DMS153 treated with DMSO at 0.1 percent for 48 hours (cell line): Measurements from ENCODE around the gene ELP4.

Experiments
- DNase-seq: peaks from one replicate; lab custom pipeline; 2025; ENCODE audit not compliant: unreplicated experiment; lab: John Stamatoyannopoulos, UW

ELP4 gene

DNA sequence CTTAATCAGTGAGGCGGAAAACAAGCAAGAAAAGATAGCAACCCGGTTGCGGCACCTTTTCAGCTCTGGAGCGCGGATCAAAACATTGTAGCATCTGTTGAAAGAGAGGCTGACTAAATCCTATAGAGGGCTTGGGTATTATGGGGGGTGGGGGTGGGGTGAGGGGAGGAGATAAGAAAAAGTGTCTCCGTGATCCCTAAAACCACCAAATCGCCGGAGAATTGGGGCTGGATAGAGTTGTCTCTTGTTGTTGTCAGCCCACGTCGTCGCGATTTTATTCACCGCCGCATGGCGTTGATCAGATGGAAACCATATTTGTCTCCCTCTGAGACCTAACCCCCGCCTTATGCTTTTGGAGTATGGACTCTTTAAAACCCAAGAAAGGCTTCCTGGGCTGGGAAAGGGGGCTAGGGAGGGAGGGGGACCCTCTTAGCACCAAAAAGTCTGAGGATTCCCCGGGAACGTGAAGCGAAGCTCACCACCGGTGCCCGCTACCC lies 288.5 kb downstream of the ELP4 start:
- DNase-seq = no peak

DNA sequence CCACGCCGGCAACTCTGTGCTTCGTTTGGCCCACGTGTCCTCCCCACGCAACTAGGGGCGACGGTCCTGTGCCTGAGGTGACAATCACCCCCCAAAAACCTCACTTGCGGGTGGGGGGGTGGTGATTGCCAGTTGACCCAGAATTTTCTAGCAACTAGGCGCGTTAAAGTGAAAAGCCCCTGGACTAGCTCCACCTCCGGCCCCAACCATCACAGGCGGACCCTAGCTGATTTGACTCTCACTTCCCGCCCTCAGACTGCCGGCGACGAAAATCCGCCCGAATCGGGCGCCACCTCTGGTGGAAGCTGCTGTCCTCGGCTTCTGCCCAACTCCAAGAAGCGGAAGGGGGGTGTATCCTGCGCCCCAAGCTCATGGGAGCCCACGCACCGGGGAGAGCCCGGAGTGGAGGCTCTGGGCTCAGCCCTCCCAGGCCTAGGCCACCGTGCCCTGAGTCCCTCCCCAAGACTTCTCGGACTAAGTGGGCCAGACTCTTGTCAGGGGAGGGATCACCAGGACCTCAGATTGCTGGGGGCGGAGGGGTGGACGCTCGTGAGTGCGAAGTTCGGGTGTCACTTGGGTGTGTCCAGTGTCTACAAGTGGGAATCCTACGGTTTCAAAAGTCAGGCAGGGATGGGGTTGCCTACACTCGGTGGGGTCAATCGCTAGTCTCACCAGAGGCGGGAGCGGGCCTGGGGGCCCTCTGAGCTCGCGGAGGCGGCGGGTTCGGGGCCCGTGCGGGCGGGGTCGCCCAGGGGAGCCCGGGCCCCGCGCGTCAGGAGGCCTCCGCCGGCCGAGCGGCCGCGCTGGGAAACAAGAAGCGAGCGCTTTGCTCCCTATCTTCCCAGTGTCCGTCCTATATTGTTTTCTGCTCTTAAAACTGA lies 289.2 kb downstream of the ELP4 start:
- DNase-seq = no peak

DNA sequence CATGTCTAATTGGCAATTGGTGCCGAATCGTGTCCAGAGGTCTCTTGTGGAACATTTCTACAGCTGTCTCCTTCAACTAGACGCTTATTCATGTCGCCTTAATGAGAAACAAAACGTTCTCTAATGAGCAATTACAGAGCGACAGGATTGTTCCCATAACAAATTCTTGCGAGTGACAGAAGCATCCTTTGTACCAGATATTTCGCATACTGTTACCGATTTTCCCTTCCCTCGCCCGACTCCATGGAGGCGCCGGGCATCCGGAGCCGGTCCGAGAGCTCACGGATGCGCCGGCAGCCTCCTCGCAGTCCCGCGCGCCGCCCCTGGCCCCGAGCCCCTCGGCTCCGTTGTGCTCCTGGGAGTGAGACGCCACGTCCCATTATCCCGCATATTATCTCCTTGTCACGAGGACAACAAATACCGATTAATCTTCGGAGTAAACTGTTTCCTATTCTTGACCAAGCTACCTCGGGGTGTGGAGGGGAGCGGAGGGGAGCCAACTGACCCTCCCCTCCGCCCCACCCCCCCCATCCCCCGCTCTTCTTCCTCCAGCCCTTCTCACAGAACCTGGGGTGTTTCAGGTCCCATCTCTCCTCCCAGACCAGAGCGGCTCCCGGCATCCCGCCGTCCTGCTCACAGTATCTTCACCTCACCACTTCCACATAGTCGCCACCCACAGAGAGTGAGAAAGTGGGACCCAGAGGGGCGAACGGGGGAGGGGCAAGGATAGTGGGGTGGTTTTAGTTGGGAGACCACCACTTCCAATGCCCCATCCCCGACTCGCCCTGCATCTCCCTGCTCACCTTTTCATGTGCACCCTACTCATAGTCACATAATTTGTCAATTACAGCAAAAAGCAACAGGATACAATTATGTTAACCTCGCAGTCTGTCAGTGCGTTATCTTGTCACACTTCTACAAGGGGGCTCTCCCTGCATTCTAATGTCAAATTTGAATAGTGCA lies 290.1 kb downstream of the ELP4 start:
- DNase-seq = no peak

DNA sequence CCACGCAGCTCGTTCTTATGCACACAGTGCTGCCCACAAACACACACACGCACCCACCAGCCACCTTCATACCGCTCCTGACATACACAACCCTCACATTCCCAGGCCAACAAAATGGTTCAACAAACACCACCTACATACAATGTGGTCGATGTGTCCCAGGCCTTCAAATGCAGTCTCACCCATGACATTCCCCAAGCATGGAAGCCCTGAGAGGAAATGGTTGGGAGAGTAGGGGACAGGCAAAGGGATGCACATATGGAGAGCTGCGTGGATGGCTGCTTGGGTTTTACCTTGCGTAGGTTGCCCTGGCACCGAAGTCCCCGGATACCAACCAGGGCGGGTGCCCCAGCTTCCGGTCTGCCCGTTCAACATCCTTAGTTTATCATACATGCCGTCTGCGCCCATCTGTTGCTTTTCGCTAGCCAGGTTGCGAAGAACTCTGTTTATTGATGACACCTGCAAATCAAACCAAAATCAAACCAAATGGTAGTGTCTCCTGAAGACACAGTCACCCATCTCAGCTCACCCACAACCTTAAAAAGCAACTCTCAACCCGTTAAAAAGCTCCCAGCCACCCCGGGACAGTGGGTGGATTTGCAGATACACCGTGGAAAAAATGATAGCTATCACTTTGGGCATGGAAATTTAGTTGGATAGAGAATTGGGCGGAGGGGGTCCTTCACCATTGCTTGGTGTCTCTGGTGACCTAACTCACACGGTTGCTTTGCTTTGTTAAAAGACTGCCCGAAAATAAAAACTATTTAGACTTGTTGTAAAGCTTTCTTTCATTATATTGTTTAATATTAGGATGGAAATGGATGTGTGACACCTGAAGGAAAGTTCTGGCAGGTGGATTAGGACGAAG lies 291.1 kb downstream of the ELP4 start:
- DNase-seq = no peak

DNA sequence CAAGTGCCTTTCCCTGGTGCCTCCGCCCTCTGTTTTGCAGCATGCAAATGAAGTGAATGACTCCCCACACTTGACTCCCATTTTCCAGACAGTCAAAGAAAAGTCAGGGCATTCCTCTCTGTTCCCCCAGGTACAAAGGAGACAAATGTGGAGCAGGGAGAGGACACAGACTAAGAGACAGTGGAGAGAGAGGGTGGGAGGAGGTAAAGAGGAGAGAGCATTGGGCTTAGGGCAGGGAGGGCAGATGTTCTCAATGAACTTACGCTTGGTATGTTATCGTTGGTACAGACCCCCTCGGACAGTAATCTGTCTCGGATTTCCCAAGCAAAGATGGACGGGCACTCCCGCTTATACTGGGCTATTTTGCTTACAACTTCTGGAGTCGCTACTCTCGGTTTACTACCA lies 291.7 kb downstream of the ELP4 start:
- no peak for DNase-seq

DNA sequence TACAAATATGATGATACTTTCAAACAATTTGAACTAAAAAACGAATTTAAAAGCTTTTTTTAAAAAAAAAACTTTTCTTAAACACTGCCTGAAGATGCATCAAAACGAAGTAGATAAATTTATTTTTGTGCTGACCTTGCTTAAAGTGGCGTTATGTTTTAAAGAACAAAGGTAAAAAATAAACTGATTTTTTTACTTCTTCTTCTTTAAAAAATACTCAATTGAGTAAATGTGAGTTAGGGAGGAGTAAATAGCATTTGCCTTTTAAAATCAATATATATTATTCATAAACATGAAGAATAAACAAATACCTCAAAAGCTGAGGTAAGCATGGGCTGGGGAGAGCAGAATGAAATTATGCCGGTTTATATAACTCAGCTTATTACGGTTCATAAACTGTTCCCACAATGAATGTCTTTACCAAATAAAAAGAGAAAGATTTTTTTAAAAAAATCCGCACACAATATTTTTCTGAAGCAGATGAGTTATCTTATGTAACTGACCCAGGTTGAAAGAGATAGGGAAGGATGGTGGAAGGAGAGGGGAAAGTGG lies 292.5 kb downstream of the ELP4 start:
- no peak for DNase-seq

DNA sequence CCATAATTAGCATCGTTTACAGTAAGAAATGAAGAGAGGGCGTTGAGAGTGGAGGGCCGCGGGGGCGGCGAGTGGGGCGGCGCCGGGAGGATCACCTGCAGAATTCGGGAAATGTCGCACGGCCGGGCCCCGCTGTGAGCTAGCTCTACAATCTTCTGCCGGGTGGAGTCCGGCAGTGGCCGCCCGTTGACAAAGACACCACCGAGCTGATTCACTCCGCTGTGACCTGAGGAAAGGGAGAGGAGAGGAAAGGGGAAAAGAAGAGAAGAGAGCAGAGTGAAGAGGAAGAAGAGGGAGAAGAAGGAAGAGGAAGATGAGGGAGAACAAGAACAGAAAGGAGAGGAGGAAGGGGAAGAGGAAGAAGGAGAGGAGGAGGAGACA lies 293.0 kb downstream of the ELP4 start:
- no peak for DNase-seq

DNA sequence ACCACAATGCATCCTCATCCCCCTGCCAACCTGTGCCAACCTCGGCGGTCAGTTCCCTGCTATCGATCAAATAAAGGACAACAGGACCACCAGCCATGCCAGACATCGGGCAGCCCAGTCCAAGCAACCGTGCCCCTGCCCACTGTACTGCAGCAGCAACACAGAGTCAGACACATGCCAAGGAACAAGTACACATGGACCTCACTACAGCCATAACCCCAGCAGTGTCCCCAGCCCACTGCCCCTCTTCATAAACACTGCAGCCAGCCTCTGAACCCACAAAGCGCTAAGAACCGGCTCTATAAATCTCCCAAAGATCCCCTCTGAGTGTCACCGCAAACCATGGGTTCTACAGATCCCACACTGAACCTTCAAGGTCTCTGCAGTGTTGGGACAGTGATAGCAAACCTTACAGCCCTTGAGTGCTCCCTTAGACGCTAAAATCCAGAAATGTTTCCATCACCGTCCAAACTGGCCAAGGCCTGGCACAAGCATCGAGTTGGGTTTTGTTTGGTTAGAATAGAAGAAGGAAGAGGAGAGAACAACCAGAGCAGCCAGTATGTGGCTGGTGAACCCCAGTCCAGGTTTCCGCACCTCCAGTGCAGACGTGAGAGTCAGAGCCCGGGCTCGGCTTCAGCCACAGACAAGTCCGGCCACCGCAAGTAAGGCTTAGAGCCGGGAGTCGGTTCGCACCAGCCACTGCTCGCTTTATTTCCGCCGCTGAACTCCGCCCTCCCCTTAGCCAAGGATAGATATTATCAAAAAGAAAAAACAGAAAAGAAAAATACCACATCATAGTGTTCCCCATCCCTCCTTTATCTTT lies 293.6 kb downstream of the ELP4 start:
- no peak for DNase-seq

DNA sequence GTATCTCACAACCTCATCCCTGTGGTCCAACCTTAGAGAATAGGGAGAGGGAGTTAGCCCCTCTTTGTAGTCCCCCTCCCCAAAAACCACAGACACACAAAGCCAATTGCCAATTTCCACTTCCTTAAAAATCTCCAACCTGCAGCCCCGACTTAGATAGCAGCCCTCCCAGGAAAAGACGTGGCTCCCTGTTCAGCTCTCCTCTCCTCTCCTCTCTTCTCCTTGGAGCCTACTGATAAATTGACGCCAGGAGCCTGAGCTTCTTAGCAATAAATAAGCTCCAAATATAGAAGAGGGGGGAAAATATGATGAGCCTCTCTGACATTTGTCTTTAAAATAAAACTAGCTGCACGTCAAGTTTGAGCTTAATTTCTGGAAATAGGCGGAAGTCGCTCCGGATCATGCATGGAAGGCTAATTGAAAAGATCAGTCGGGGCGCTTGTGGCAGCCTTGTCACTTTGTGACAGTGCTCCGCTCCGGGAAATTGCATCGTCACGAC lies 294.3 kb downstream of the ELP4 start:
- no peak for DNase-seq

DNA sequence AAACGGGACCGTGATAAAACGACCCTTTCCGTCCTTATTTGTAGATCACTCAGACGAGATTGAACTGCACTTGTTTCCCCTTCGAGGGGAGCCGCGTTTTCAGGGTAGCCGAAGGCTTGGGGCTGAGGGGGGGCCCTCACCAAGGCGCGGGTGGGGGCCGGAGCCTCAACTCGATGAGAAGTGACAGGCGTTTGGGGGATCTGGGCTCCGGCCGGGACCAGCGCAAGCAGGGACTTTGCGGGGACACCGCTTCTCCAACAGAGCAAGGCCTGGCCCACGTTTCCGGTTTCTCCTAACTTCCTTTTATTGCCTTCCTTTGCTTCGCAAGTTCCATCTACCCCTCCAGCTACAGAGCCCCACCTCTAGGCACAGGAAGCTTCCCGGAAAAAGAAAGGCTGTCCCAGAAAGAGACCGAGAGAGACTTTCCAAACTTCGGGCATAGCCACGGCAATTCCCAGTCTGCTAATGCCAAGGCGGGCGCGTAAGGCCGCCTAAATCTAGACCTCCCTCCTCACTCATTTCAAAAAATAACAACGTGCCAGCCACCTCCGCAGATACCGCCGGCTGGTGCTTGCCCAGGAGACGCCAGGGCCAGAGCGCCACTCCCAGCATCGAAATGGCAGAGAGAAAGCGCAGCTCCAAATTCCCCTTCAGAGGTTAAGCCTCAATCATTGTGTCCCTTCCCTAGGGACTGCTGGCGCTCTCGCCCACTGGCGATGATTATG lies 294.9 kb downstream of the ELP4 start:
- no peak for DNase-seq

DNA sequence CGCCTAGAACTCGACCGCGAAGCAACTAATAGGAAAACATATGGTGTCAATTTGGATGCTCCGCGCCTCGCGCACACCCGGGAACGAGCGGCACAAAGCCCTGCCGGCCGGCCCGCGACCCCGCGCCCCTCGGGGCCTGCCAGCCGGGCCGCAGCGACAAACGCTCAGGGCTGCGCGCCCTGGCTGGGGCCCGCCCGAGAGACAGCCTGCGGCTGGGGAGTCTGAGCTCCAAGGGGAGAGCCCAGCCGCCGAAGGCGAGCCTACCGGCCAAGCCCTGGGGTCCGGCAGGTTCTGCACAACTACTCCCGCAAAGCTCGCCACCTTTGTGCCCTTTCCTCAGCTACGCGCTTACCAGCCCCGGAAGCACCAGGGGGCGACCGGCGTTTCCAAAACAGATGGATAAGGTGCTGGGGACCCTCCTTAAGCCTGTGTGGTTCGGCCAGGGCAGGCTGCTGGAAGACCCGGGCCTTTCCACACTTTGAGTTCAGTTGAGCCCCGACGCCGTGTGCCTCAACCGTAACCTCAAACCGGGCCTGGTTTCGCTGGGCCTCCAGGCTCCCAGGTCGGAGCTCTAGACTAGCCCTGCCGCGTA lies 295.6 kb downstream of the ELP4 start:
- DNase-seq = no peak

DNA sequence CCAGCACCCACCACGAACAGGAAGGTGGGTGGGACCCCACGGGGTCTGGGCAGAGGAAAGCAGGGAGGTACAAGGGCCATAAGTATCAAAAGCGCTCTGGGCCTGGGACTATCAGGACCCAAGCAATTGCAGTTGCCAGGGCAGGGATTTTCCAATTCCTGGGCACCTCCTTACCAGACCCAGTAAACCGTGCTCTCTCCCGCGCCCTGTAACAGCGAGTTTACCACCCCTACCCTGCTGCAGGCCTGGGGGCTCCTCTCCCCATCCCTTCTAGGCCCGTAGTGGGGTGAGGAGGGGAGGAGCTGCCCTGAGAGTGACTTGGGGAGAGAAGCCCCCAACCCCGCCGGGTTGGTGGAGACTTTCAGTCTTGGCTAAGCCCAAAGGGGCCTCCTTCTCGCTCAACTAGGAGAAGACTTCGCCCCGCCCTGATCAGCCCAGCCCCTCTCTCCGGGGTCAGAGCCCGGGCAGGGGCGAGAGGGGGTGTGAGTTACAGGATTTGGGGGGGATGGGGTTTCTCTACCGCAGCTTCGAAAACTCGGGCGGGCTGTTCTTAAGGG lies 296.1 kb downstream of the ELP4 start:
- DNase-seq = no peak

DNA sequence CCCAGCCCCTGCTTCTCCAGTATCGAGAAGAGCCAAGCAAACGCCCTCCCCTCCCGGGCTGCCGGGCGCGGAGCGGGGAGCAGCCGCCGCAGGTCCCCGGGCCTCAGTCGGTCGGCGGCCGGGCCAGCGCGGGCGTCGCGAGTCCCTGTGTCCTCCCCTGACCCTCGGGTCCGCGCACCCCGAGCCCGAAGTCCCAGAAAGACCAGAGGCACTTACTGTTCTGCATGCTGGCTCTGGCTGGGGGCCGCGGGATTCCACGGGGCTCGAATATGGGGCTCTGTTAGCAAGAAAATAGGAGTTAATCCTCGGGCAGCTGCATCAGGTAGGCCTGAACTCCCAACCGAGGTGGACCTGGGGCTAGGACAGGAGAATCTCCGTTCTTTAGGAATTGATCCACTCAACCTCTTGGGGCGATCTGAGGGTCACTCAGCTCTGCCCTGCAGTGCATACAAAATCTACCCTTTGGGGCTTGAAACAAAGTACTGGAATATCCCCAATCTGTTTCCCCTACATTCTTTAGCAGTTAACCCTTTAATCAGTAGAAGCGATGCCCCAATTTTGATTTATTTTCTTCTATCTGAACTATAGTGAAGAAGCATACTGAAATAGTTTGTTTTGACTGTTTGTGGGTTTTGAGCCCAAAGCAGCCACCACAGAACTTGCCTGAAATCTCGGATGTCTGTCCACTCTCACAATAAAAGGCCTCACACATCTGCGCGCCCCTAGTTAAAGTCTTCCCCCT lies 296.8 kb downstream of the ELP4 start:
- DNase-seq = no peak

DNA sequence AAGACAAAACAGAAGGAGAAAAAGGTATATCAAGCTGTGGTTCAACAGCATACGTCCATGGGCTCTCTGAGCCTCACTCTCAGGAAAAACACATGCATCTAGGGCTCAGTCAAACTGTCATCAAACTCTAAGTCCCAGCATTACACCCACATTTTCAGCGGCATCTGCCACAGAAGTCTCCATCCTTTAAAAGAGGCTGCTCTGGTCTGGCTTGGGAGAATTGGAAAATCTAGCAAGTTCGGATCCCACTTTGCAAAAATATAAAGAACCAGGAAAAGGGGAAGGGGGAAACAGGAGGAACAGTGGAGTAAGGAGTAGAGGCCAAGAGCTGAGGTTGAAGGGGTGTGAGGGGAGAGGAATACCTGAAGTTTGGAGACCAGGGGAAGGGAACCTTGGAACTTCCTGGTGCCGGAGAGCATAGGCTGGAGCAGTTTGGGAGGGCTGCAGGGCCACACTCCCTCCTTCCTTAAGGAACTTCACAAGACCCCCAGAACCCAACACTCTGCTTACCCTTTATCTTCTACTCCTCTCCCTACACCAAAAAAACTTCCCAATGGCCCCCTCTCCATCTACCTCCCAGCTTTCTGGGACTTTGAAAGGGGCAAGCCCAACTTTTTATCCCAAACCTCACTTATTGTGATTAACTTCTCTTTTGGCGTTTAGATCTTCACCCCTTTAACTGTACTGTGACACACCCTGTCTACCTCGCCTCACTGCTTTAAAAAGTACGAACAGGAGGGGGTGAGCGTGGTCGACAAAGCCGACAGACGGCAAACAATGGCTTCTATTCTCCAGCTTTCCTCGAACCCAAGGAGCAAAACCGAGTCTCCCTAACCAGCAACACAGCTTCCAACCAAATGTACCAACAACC lies 297.6 kb downstream of the ELP4 start:
- no peak for DNase-seq

DNA sequence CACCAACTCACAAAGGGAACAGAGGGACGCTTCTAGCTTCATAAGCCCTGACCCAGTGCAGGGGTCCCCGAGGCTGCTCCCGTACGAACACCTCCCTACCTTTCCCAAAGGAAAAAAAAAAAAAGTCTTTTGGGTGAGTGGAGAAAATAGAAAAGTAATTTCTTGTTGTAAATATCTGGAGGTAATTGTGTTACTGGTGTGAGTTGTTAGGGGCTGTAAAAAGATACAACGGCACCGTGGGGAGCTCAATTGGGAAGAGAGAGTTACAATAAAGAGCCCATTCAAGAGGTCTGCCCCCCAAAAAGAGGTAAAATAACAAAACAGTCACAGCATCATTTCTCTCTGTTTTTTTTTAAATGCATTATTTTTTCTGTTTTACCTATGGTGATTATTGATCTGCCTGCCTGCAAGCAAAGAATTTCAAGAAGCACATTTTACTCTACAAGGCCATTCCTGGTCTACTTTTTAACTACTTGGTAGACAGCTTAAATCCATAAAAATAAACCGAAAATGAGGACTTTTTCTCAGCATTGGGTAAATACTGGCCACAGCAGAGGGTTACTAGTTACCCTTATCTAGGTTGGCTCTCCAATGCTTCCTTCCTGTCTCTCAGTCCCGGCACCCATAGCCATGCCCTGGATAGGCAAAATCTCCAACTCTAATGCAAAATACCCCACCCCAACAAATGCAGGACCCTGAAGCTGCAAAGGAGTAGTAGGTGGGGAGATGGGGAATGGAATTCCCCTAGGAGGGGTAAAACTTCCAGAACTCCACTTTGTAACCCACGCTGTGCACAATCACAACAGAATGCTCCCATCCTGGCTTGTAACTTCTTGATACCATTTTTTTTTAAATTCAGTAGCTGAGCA lies 298.5 kb downstream of the ELP4 start:
- no peak for DNase-seq
